RWPE2 (cell line): ENCODE measurements around the gene ACADVL.
"Not testable (repeated sequence)": the region's sequence is repeated elsewhere in the genome, so short reads cannot be mapped to it uniquely, and the experiment has no call there.

Source experiments
- ATAC-seq: fragments of 200-7000 bp; cut with Tn5 transposase; 3 replicates; pipeline ENCODE4 v1.9.1; 2021; ENCODE audit warnings: low read depth
- DNase-seq: peaks from one replicate; pipeline ENCODE4 v3.0.0-alpha.2; 2020; ENCODE audit warnings: low spot score
- H3K27ac ChIP-seq: fragments of 450-650 bp; 2 replicates; pipeline ENCODE4 v1.5.1; 2017; ENCODE audit warnings: mild to moderate bottlenecking; ENCODE audit not compliant: poor library complexity, severe bottlenecking
- H3K27me3 ChIP-seq: fragments of 250-450 bp; sonication (Bioruptor Pico); 2 replicates; pipeline ENCODE4 v1.5.1; 2021; ENCODE audit warnings: mild to moderate bottlenecking, moderate library complexity; ENCODE audit not compliant: insufficient read depth, poor library complexity, severe bottlenecking
- H3K36me3 ChIP-seq: fragments of 250-450 bp; sonication (Bioruptor Pico); 2 replicates; pipeline ENCODE4 v1.5.1; 2020; ENCODE audit warnings: low read depth, mild to moderate bottlenecking, moderate library complexity
- H3K4me1 ChIP-seq: fragments of 250-450 bp; sonication (Bioruptor Pico); 2 replicates; pipeline ENCODE4 v1.5.1; 2021; ENCODE audit warnings: mild to moderate bottlenecking, moderate library complexity; ENCODE audit not compliant: insufficient read depth, poor library complexity, severe bottlenecking
- H3K4me3 ChIP-seq: fragments of 250-450 bp; sonication (Bioruptor Pico); 2 replicates; pipeline ENCODE4 v1.5.1; 2021; ENCODE audit warnings: mild to moderate bottlenecking, moderate library complexity; ENCODE audit not compliant: severe bottlenecking
- H3K9me3 ChIP-seq: fragments of 250-450 bp; sonication (Bioruptor Pico); 2 replicates; pipeline ENCODE4 v1.5.1; 2021; ENCODE audit warnings: mild to moderate bottlenecking, moderate library complexity; ENCODE audit not compliant: severe bottlenecking
- CTCF ChIP-seq: fragments of 450-650 bp; IDR thresholded peaks from one replicate; pipeline ENCODE4 v1.5.1; 2017; ENCODE audit warnings: mild to moderate bottlenecking, moderate library complexity; ENCODE audit not compliant: poor library complexity, severe bottlenecking

ACADVL gene

GRCh38 chr17:7177954-7178477, 41.7 kb upstream of the ACADVL start:
- H3K9me3 ChIP-seq: no peaks in the 10 kb centered on the region
- TF ChIP-seq CTCF: no peak
- H3K27me3 ChIP-seq: no peaks in the 10 kb centered on the region
- no peak for ATAC-seq
- H3K4me1 ChIP-seq: no peaks in the 10 kb centered on the region
- H3K27ac ChIP-seq: no peak overlapping the region
- DNase-seq: no peak
- H3K4me3 ChIP-seq: peak overlapping the region; percentile 19
- H3K36me3 ChIP-seq: no peaks in the 10 kb centered on the region

GRCh38 chr17:7178973-7179316, 40.8 kb upstream of the ACADVL start:
- Histone ChIP-seq H3K4me3 (no peak overlapping the region), H3K27ac (no peak overlapping the region)
- ATAC-seq: no peak

GRCh38 chr17:7179317-7180254, 40.2 kb upstream of the ACADVL start, which contains the start of gene ASGR1:
ASGR1 (minus strand) TSS chr17:7179370; CDS start chr17:7178563, 807 bp downstream.
- Histone ChIP-seq H3K36me3 (no peaks in the 10 kb centered on the region), H3K27ac (no peak within 1 kb of the TSS), H3K4me3 (no peak within 1 kb of the TSS), H3K4me1 (no peaks in the 10 kb centered on the region), H3K27me3 (no peaks in the 10 kb centered on the region), H3K9me3 (no peaks in the 10 kb centered on the region)
- no peak for ATAC-seq
- DNase-seq: no peak
- TF ChIP-seq CTCF: no peak

More at GRCh38 chr17:7178973-7179316, 40.8 kb upstream of the ACADVL start:
- Histone ChIP-seq H3K4me1 (no peaks in the 10 kb centered on the region), H3K9me3 (no peaks in the 10 kb centered on the region), H3K27me3 (no peaks in the 10 kb centered on the region), H3K36me3 (no peaks in the 10 kb centered on the region)
- no peak for DNase-seq
- TF ChIP-seq CTCF: no peak

- H3K9me3 ChIP-seq, H3K27ac ChIP-seq, H3K27me3 ChIP-seq, DNase-seq, H3K4me1 ChIP-seq, H3K36me3 ChIP-seq, H3K4me3 ChIP-seq, ATAC-seq: not testable (repeated sequence)
Measured at GRCh38 chr17:7182101-7182500, 37.6 kb upstream of the ACADVL start.

- Histone ChIP-seq H3K27ac (no peak overlapping the region), H3K4me3 (no peak overlapping the region), H3K36me3 (no peaks in the 10 kb centered on the region), H3K4me1 (no peaks in the 10 kb centered on the region), H3K27me3 (no peaks in the 10 kb centered on the region), H3K9me3 (no peaks in the 10 kb centered on the region)
- ATAC-seq (peak; percentile 31; the same call in 1 of the 3 replicates), DNase-seq (no peak)
- no peak for TF ChIP-seq CTCF
Measured at GRCh38 chr17:7183433-7184090, 36.2 kb upstream of the ACADVL start.
